Dendritic cell treated with granulocyte-macrophage colony-stimulating factor and Interleukin-4, amounts not matched to agents 40 ng/mL and 50 ng/mL, for 4 days (primary cell): ENCODE data around the gene PERP.
A peak's percentile ranks its signal among the peaks of the same experiment; 100 is the strongest.
"Not testable (repeated sequence)": the region's sequence is repeated elsewhere in the genome, so short reads cannot be mapped to it uniquely, and the experiment has no call there.

Source experiments
- H3K27ac Mint-ChIP-seq: one replicate; pipeline ENCODE4 v1.8.0; 2022; ENCODE audit warnings: mild to moderate bottlenecking, mixed read lengths
- H3K27me3 Mint-ChIP-seq: one replicate; pipeline ENCODE4 v1.8.0; 2022; ENCODE audit warnings: mild to moderate bottlenecking, mixed read lengths
- H3K36me3 Mint-ChIP-seq: one replicate; pipeline ENCODE4 v1.8.0; 2022; ENCODE audit warnings: low read depth, mixed read lengths
- H3K4me1 Mint-ChIP-seq: one replicate; pipeline ENCODE4 v1.8.0; 2022; ENCODE audit warnings: low read depth, mixed read lengths
- H3K4me3 Mint-ChIP-seq: one replicate; pipeline ENCODE4 v1.8.0; 2022; ENCODE audit warnings: mild to moderate bottlenecking, moderate library complexity, mixed read lengths
- H3K9me3 Mint-ChIP-seq: one replicate; pipeline ENCODE4 v1.8.0; 2022; ENCODE audit warnings: mixed read lengths
- intact Hi-C: fragments of 100-400 bp; cut with micrococcal nuclease; formaldehyde crosslinking; loops from one replicate; pipeline ENCODE4 v1.15.0; 2022

The PERP gene

GRCh38 chr6:138107078-138107751, at the start of gene PERP:
Gene PERP (minus strand): TSS chr6:138107419. CDS start chr6:138107340, 79 bp downstream.
- Mint-ChIP-seq H3K36me3 (no peaks in the 10 kb centered on the region), H3K4me1 (peaks cover 16% of the 10 kb centered on the region), H3K27ac (peak within 1 kb of the TSS; percentile 57), H3K9me3 (no peaks in the 10 kb centered on the region), H3K4me3 (peak within 1 kb of the TSS; percentile 88), H3K27me3 (peaks cover 58% of the 10 kb centered on the region)
- intact Hi-C loops: loop anchor here (5.0 kb wide), 2 partner anchors 400 to 445 kb away; no protein-coding TSS in a partner anchor

GRCh38 chr6:138155443-138155842, 48.2 kb upstream of the PERP start:
- no peak overlapping the region for H3K27ac Mint-ChIP-seq
- H3K9me3 Mint-ChIP-seq: peaks cover 20% of the 10 kb centered on the region
- H3K36me3 Mint-ChIP-seq: no peaks in the 10 kb centered on the region
- intact Hi-C loops: no loop called here
- H3K4me3 Mint-ChIP-seq: no peak overlapping the region
- peaks cover 38% of the 10 kb centered on the region for H3K27me3 Mint-ChIP-seq
- H3K4me1 Mint-ChIP-seq: no peaks in the 10 kb centered on the region

- no peaks in the 10 kb centered on the region for H3K36me3 Mint-ChIP-seq
- H3K27ac Mint-ChIP-seq: no peak overlapping the region
- intact Hi-C loops: no loop called here
- H3K9me3 Mint-ChIP-seq: no peaks in the 10 kb centered on the region
- peaks cover 22% of the 10 kb centered on the region for H3K27me3 Mint-ChIP-seq
- no peak overlapping the region for H3K4me3 Mint-ChIP-seq
- H3K4me1 Mint-ChIP-seq: no peaks in the 10 kb centered on the region
Observed at GRCh38 chr6:138146544-138146943, 39.3 kb upstream of the PERP start.

- H3K9me3 Mint-ChIP-seq: no peaks in the 10 kb centered on the region
- H3K36me3 Mint-ChIP-seq: no peaks in the 10 kb centered on the region
- H3K27ac Mint-ChIP-seq: no peak overlapping the region
Observed at GRCh38 chr6:138145402-138145801, 38.2 kb upstream of the PERP start.

GRCh38 chr6:138142806-138143205, 35.6 kb upstream of the PERP start:
- H3K27ac Mint-ChIP-seq: no peak overlapping the region
- H3K9me3 Mint-ChIP-seq: no peaks in the 10 kb centered on the region
- no peaks in the 10 kb centered on the region for H3K36me3 Mint-ChIP-seq
- intact Hi-C loops: no loop called here
- H3K4me3 Mint-ChIP-seq: no peak overlapping the region
- peaks cover 16% of the 10 kb centered on the region for H3K27me3 Mint-ChIP-seq
- no peaks in the 10 kb centered on the region for H3K4me1 Mint-ChIP-seq

More at GRCh38 chr6:138145402-138145801, 38.2 kb upstream of the PERP start:
- Mint-ChIP-seq H3K27me3 (peaks cover 20% of the 10 kb centered on the region), H3K4me1 (no peaks in the 10 kb centered on the region), H3K4me3 (no peak overlapping the region)
- intact Hi-C loops: no loop called here

GRCh38 chr6:138129190-138129589, 22.0 kb upstream of the PERP start:
- H3K4me3 Mint-ChIP-seq: no peak overlapping the region

GRCh38 chr6:138128096-138128495, 20.9 kb upstream of the PERP start:
- intact Hi-C loops: no loop called here
- no peak overlapping the region for H3K27ac Mint-ChIP-seq
- H3K4me3 Mint-ChIP-seq: no peak overlapping the region
- H3K4me1 Mint-ChIP-seq: no peaks in the 10 kb centered on the region
- no peaks in the 10 kb centered on the region for H3K36me3 Mint-ChIP-seq
- H3K9me3 Mint-ChIP-seq: no peaks in the 10 kb centered on the region
- H3K27me3 Mint-ChIP-seq: peaks cover 3% of the 10 kb centered on the region

More at GRCh38 chr6:138129190-138129589, 22.0 kb upstream of the PERP start:
- no peaks in the 10 kb centered on the region for H3K36me3 Mint-ChIP-seq
- H3K9me3 Mint-ChIP-seq: no peaks in the 10 kb centered on the region
- intact Hi-C loops: no loop called here
- no peak overlapping the region for H3K27ac Mint-ChIP-seq
- no peaks in the 10 kb centered on the region for H3K4me1 Mint-ChIP-seq
- peaks cover 3% of the 10 kb centered on the region for H3K27me3 Mint-ChIP-seq

GRCh38 chr6:138124096-138124495, 16.9 kb upstream of the PERP start:
- H3K27me3 Mint-ChIP-seq: peaks cover 6% of the 10 kb centered on the region
- no peaks in the 10 kb centered on the region for H3K4me1 Mint-ChIP-seq
- no peaks in the 10 kb centered on the region for H3K9me3 Mint-ChIP-seq
- no peaks in the 10 kb centered on the region for H3K36me3 Mint-ChIP-seq
- intact Hi-C loops: no loop called here
- no peak overlapping the region for H3K4me3 Mint-ChIP-seq
- no peak overlapping the region for H3K27ac Mint-ChIP-seq

GRCh38 chr6:138119976-138120375, 12.8 kb upstream of the PERP start:
- Mint-ChIP-seq H3K4me3 (no peak overlapping the region), H3K4me1 (peaks cover 7% of the 10 kb centered on the region), H3K36me3 (no peaks in the 10 kb centered on the region), H3K27me3 (peaks cover 14% of the 10 kb centered on the region), H3K27ac (no peak overlapping the region), H3K9me3 (no peaks in the 10 kb centered on the region)
- intact Hi-C loops: loop anchor here (5.0 to 10.0 kb wide), 4 partner anchors 305 to 647 kb away; no protein-coding TSS in a partner anchor

- not testable (repeated sequence) for H3K27ac Mint-ChIP-seq, H3K9me3 Mint-ChIP-seq, H3K4me3 Mint-ChIP-seq, H3K36me3 Mint-ChIP-seq, H3K4me1 Mint-ChIP-seq
- intact Hi-C loops: loop anchor here (5.0 to 10.0 kb wide), 4 partner anchors 306 to 648 kb away; no protein-coding TSS in a partner anchor
- peaks cover 20% of the 10 kb centered on the region for H3K27me3 Mint-ChIP-seq
Observed at GRCh38 chr6:138119229-138119628, 12.0 kb upstream of the PERP start.

GRCh38 chr6:138117376-138117914, 10.2 kb upstream of the PERP start:
- Mint-ChIP-seq H3K27ac (no peak overlapping the region), H3K4me3 (no peak overlapping the region), H3K4me1 (peaks cover 7% of the 10 kb centered on the region), H3K36me3 (no peaks in the 10 kb centered on the region), H3K9me3 (no peaks in the 10 kb centered on the region), H3K27me3 (peaks cover 25% of the 10 kb centered on the region)
- intact Hi-C loops: loop anchor here (2.0 to 10.0 kb wide), 5 partner anchors 169 to 650 kb away; no protein-coding TSS in a partner anchor

GRCh38 chr6:138116661-138116999, 9.4 kb upstream of the PERP start:
- H3K27ac Mint-ChIP-seq: no peak overlapping the region
- intact Hi-C loops: loop anchor here (2.0 to 10.0 kb wide), 5 partner anchors 170 to 651 kb away; no protein-coding TSS in a partner anchor
- no peaks in the 10 kb centered on the region for H3K9me3 Mint-ChIP-seq
- H3K4me3 Mint-ChIP-seq: no peak overlapping the region
- H3K4me1 Mint-ChIP-seq: peaks cover 7% of the 10 kb centered on the region
- H3K27me3 Mint-ChIP-seq: peaks cover 22% of the 10 kb centered on the region
- no peaks in the 10 kb centered on the region for H3K36me3 Mint-ChIP-seq

GRCh38 chr6:138115877-138116660, 8.8 kb upstream of the PERP start:
- H3K4me3 Mint-ChIP-seq: no peak overlapping the region
- no peak overlapping the region for H3K27ac Mint-ChIP-seq
- H3K36me3 Mint-ChIP-seq: no peaks in the 10 kb centered on the region
- intact Hi-C loops: loop anchor here (2.0 to 10.0 kb wide), 5 partner anchors 171 to 651 kb away; no protein-coding TSS in a partner anchor
- peaks cover 26% of the 10 kb centered on the region for H3K27me3 Mint-ChIP-seq
- no peaks in the 10 kb centered on the region for H3K9me3 Mint-ChIP-seq
- H3K4me1 Mint-ChIP-seq: peaks cover 7% of the 10 kb centered on the region

- H3K4me3 Mint-ChIP-seq: no peak overlapping the region
- H3K27ac Mint-ChIP-seq: no peak overlapping the region
- H3K9me3 Mint-ChIP-seq: no peaks in the 10 kb centered on the region
- peaks cover 27% of the 10 kb centered on the region for H3K27me3 Mint-ChIP-seq
- intact Hi-C loops: loop anchor here (5.0 to 10.0 kb wide), 4 partner anchors 310 to 652 kb away; no protein-coding TSS in a partner anchor
- H3K36me3 Mint-ChIP-seq: no peaks in the 10 kb centered on the region
- H3K4me1 Mint-ChIP-seq: peaks cover 7% of the 10 kb centered on the region
Observed at GRCh38 chr6:138115201-138115600, 8.0 kb upstream of the PERP start.
